Skeletal muscle tissue (tissue), 4 donors: ENCODE results near the gene SGMS1. TPM values are rescaled to one million over a fixed set of nuclear protein-coding genes. Genes with fewer than 3 reads are reported as not detected.

Experiments used
- H3K27ac ChIP-seq: one replicate; pipeline ENCODE4 v1.7.0; 2013; ENCODE audit warnings: mild to moderate bottlenecking, low read depth, low read length, inconsistent platforms
- H3K27me3 ChIP-seq, 3 donors: one replicate each; pipeline ENCODE4 v1.7.0; 2013; ENCODE audit warnings: low read length in 3 of 3; ENCODE audit not compliant: control insufficient read depth in 3 of 3, insufficient read depth in 3 of 3
- H3K36me3 ChIP-seq, 3 donors: one replicate each; pipeline ENCODE4 v1.7.0; 2013; ENCODE audit warnings: low read length in 3 of 3; ENCODE audit not compliant: control insufficient read depth in 3 of 3, insufficient read depth in 3 of 3
- H3K4me1 ChIP-seq, 3 donors: one replicate each; pipeline ENCODE4 v1.7.0; 2013; ENCODE audit warnings: low read length in 3 of 3, mild to moderate bottlenecking in 3 of 3; ENCODE audit not compliant: control insufficient read depth in 3 of 3, insufficient read depth in 3 of 3
- H3K4me3 ChIP-seq, 3 donors: one replicate each; pipeline ENCODE4 v1.7.0; 2013; ENCODE audit warnings: low read length in 3 of 3
- H3K9ac ChIP-seq, 3 donors: one replicate each; pipeline ENCODE4 v1.7.0; 2013; ENCODE audit warnings: low read length in 3 of 3, mild to moderate bottlenecking in 3 of 3, moderate library complexity in 2 of 3, low read depth in 1 of 3
- H3K9me3 ChIP-seq, 3 donors: one replicate each; pipeline ENCODE4 v1.7.0; 2013; ENCODE audit warnings: low read length in 3 of 3; ENCODE audit not compliant: control insufficient read depth in 3 of 3
- total RNA-seq: library from RNA; depleted of rRNA; stranded (reverse); fragments of >200 nt; gene quantifications from one replicate; pipeline ENCODE4 v1.2.3, GENCODE V29; 2014
- donor health status: Osteomylitis.

SGMS1 gene
- total RNA-seq, 1 donor from 2014 or later, result 62.6 TPM

- Histone ChIP-seq H3K9ac (no peak overlapping the region), H3K27ac (no peak overlapping the region), H3K9me3 (no peaks in the 10 kb centered on the region), H3K4me1 (peaks cover 11 to 46% (median 22%) of the 10 kb centered on the region in 3 donors), H3K36me3 (no peaks in the 10 kb centered on the region), H3K4me3 (no peak overlapping the region), H3K27me3 (no peaks in the 10 kb centered on the region)
Measured at GRCh38 chr10:50603151-50603850, 20.5 kb downstream of the SGMS1 start.

GRCh38 chr10:50601974-50602373 is 21.8 kb downstream of the SGMS1 start:
- Histone ChIP-seq H3K9me3 (no peaks in the 10 kb centered on the region), H3K27me3 (no peaks in the 10 kb centered on the region), H3K36me3 (no peaks in the 10 kb centered on the region), H3K27ac (no peak overlapping the region), H3K4me1 (peaks cover 11 to 38% (median 18%) of the 10 kb centered on the region in 3 donors), H3K4me3 (no peak overlapping the region), H3K9ac (no peak overlapping the region)

- H3K9ac ChIP-seq, result no peak overlapping the region
- peaks cover 11 to 41% (median 18%) of the 10 kb centered on the region in 3 donors for H3K4me1 ChIP-seq
Measured at GRCh38 chr10:50600831-50601477, 22.8 kb downstream of the SGMS1 start.

GRCh38 chr10:50600286-50600685 is 23.5 kb downstream of the SGMS1 start:
- Histone ChIP-seq H3K36me3 (no peaks in the 10 kb centered on the region), H3K27ac (no peak overlapping the region), H3K4me1 (peaks cover 7 to 38% (median 12%) of the 10 kb centered on the region in 3 donors), H3K4me3 (no peak overlapping the region), H3K9me3 (no peaks in the 10 kb centered on the region), H3K27me3 (no peaks in the 10 kb centered on the region), H3K9ac (no peak overlapping the region)

More at GRCh38 chr10:50600831-50601477, 22.8 kb downstream of the SGMS1 start:
- Histone ChIP-seq H3K27me3 (no peaks in the 10 kb centered on the region), H3K36me3 (no peaks in the 10 kb centered on the region), H3K4me3 (no peak overlapping the region), H3K9me3 (no peaks in the 10 kb centered on the region), H3K27ac (no peak overlapping the region)

- Histone ChIP-seq H3K27ac (no peak overlapping the region), H3K36me3 (no peaks in the 10 kb centered on the region), H3K27me3 (no peaks in the 10 kb centered on the region), H3K9me3 (no peaks in the 10 kb centered on the region), H3K4me3 (no peak overlapping the region), H3K9ac (no peak overlapping the region), H3K4me1 (peaks cover 0 to 24% (median 0%) of the 10 kb centered on the region in 3 donors)
Measured at GRCh38 chr10:50596897-50597296, 26.9 kb downstream of the SGMS1 start.

- no peak overlapping the region for H3K27ac ChIP-seq
- H3K4me3 ChIP-seq, result no peak overlapping the region
- H3K9me3 ChIP-seq, result no peaks in the 10 kb centered on the region
- H3K36me3 ChIP-seq, result no peaks in the 10 kb centered on the region
- H3K27me3 ChIP-seq, result no peaks in the 10 kb centered on the region
- H3K4me1 ChIP-seq, result peaks cover 0 to 24% (median 0%) of the 10 kb centered on the region in 3 donors
- H3K9ac ChIP-seq, result no peak overlapping the region
Measured at GRCh38 chr10:50596456-50596855, 27.3 kb downstream of the SGMS1 start.

GRCh38 chr10:50595785-50596184 is 28.0 kb downstream of the SGMS1 start:
- Histone ChIP-seq H3K9me3 (no peaks in the 10 kb centered on the region), H3K9ac (no peak overlapping the region), H3K27ac (no peak overlapping the region), H3K4me3 (no peak overlapping the region), H3K4me1 (peaks cover 0 to 20% (median 0%) of the 10 kb centered on the region in 3 donors), H3K36me3 (no peaks in the 10 kb centered on the region), H3K27me3 (no peaks in the 10 kb centered on the region)

GRCh38 chr10:50593523-50594376 is 30.0 kb downstream of the SGMS1 start:
- Histone ChIP-seq H3K27ac (no peak overlapping the region), H3K9ac (no peak overlapping the region), H3K4me1 (peaks cover 0 to 14% (median 0%) of the 10 kb centered on the region in 3 donors), H3K4me3 (no peak overlapping the region), H3K27me3 (no peaks in the 10 kb centered on the region), H3K9me3 (no peaks in the 10 kb centered on the region), H3K36me3 (peaks cover 0 to 4% (median 3%) of the 10 kb centered on the region in 3 donors)

GRCh38 chr10:50592961-50593418 is 30.8 kb downstream of the SGMS1 start:
- H3K9me3 ChIP-seq, result no peaks in the 10 kb centered on the region
- H3K36me3 ChIP-seq, result peaks cover 0 to 6% (median 4%) of the 10 kb centered on the region in 3 donors
- no peaks in the 10 kb centered on the region for H3K27me3 ChIP-seq
- H3K9ac ChIP-seq, result no peak overlapping the region
- peaks cover 0 to 14% (median 0%) of the 10 kb centered on the region in 3 donors for H3K4me1 ChIP-seq
- H3K27ac ChIP-seq, result no peak overlapping the region
- no peak overlapping the region for H3K4me3 ChIP-seq
